Measurements from ENCODE around the gene AMELY.
"Not testable (repeated sequence)": the region's sequence is repeated elsewhere in the genome, so short reads cannot be mapped to it uniquely, and the experiment has no call there.

Gene AMELY, protein sequence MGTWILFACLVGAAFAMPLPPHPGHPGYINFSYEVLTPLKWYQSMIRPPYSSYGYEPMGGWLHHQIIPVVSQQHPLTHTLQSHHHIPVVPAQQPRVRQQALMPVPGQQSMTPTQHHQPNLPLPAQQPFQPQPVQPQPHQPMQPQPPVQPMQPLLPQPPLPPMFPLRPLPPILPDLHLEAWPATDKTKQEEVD

DNA sequence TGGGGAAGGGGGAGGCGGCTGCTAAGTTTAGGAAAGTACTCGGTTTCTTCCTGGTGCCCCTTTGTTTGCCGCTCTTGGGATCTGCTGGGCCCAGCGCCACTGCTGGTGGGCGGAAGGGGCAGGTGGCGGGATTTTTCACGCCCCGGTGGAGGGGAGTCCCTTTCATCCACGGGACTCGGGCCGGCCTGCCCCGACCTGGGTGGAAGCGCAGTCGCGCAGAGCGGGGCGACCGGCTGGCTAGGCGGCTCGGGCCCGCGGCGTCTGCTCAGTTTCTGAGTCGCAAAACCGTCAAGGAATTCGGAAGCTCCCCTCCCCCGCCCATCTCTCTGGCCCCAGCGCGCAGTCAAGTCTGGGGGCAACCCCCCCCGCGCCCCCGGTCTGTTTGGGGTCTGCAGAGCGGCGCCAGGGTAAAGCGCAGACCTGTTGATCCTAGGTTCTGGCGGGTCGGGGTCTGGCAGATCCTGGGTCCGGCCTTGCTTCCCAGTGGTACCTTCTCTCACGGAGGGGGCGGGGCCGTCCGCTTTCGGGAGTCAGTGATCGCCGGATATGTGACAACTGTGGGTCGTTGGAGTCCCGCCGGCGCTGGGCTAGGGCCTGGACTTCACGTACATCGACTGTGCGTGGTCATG lies at the start of gene AMELY:
AMELY (minus strand) TSS at position 500 of the 629 bp plus-strand sequence. CDS start 39,144 bp downstream, outside the sequence.
- DNase-seq, result no peak

DNA sequence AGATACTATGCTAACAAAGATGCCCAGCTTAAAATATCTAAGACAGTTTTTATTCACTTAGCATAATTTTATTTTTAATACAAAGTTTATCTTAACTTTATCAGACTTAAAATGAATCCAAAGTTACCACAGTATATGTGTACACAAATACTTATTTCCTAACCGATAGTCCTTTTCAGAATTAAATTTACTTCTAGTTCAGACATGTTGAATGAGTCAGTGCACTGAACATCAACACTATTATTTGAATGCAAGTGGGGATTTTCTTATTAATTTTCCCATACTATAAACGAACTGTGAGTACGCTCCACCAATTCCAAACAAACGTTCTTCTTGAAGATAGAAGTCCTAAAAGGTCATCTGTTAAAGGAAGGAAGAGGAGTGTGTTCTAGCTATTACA lies 38.4 kb upstream of the AMELY start:
- DNase-seq, result no peak

DNA sequence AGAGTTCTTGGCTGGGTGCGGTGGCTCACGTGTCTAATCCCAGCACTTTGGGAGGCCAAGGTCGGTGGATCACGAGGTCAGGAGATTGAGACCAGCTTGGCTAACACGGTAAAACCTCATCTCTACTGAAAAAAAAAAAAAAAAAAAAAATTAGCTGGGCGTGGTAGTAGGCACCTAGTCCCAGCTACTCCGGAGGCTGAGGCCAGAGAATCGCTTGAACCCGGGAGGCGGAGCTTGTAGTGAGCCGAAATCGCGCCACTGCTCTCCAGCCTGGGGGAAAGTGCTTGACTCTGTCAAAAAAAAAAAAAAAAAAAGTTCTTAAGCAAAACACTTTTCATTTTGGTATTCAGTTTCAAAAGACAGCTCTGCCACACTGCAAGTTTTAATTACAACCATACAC lies 36.8 kb upstream of the AMELY start:
- DNase-seq, result no peak

DNA sequence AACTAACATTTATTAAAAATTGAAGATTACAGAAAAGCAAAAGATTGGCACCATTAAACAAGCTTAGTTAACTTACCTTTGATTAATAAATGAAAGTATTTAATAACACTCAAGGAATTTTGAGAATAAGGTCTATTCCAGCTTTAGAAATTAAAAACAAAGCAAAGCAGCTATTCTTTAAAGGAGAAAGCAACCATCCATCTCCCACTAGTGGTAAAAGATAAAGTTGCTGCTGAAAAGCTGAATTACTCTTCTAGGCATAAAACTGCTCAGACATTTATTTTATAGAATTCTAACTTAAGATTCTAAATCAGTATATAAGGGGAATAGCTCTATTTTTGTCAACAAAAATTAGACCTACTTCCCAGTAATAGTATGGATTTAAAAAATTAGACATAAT lies 36.1 kb upstream of the AMELY start:
- no peak for DNase-seq

DNA sequence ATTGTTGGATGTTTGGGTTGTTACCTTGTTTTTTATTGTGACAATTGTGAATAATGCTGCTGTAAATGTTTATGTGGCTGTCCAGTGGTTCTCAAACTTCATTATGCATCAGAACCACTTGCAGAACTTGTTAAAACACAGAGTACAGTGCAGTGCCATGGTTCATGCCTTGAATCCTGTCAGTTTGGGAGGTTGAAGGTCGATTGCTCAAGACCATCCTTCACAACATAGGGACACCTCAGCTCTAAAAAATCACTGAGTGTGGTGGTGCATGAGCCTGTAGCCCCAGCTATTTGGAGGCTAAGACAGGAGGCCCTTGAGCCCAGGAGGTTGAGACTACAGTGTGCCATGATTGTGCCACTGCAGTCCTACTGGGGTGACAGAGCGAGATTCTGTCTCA lies 23.9 kb upstream of the AMELY start:
- no peak for DNase-seq

DNA sequence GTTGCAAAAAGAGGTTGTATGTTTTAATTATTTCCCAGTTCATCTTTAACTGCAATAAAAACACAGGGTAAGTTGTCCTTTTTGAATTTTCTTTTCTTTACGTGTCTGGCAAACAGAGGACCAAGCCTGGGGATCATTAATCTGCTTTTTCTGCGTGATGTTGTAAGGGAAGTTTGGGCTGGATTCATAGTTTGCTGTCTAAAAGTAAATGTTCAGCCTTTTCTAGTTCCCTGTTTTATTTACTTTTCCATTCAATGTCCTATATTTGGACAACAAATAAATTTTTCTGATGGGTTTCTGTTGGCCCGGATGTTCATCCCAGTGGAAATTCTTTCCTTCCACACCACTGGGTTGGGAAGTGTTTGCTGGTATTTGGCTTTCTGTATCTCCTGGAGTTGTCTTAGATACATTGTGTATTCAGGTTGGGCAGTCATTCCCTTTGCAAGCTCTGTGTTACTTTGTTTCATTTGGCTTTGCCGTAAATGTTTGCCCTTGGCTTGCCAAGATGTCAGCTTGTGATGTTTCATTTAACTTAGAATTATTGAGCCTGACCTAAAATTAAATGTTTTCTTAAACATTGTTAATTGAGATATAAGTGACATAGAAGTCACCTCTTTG lies 20.3 kb upstream of the AMELY start:
- no peak for DNase-seq

DNA sequence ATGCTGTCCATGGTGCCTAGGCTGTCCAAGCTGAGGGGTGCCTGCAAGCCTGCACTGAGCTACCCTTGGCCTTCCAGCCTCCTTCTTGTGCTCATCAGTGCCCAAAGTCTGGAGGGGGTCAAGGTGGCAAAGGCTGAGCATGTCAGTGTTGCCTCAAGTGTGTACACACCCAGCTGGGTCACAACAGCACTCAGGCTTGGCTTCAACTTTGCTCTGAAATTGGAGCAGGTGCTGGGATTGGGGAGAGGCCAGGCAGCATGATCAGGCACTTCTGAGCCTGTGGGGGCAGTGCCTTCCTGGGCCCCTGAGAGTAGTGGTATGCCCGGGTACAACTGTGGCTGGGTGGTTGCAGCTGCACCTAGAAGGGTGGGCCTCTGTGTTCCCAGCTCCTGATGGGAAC lies 17.7 kb upstream of the AMELY start:
- no peak for DNase-seq

DNA sequence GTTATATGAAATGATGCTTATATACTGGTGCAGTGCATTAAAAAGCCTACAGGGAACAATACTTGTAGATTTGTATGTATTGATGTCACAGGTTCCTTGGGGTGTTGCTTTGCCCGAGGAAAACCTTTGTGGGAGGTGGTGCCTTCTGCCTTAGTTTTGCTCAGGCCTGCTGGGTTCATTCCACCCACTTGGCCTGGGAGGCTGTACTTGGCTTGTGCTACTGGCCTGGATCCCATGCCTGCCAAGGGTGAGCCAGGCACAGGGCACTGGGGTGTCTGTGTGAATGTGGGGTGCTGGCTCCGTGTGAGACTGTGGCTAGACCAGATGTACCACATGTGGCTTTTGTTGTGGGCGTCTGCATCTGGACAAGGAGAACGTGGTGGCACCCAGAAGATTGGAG lies 16.7 kb upstream of the AMELY start:
- DNase-seq, result no peak

DNA sequence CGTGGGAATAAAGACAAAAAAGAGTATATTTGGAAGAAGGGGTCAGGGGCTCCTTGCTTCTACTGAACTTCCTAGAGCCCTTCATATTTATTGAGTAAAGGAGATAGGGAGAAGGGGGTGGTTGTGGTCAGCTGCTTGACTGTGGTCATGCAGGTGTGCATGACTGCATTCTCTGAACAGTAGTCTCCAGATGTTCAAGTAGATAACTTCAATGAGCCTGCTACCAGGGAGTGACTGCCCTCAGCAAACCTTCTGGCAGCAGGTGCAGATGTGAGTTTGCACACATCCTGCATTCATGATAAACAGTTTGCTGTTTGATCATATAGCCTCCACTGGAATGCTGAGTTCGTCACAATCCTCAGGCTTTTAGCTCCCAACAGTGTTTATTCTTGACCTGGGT lies 9.5 kb upstream of the AMELY start:
- DNase-seq, result no peak

DNA sequence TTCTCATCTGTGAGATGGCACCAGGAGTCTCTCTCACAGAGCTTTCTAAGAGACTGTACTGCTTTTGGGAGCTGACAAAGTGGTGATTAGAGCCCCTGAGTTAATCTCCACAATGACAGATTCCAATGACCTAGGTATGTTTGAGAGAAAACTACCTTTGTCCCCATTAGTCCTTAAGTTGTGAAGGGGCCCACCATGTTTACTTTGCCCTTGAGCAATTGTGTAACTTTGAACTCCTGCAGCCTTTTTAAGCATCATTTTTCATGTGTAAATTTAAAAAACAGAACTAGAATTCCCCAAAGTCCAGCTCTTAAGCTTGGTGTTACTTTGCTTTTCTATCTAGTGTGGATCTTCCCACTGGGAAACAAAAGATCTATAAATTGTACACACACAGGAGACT lies 1.8 kb upstream of the AMELY start:
- DNase-seq, result no peak

DNA sequence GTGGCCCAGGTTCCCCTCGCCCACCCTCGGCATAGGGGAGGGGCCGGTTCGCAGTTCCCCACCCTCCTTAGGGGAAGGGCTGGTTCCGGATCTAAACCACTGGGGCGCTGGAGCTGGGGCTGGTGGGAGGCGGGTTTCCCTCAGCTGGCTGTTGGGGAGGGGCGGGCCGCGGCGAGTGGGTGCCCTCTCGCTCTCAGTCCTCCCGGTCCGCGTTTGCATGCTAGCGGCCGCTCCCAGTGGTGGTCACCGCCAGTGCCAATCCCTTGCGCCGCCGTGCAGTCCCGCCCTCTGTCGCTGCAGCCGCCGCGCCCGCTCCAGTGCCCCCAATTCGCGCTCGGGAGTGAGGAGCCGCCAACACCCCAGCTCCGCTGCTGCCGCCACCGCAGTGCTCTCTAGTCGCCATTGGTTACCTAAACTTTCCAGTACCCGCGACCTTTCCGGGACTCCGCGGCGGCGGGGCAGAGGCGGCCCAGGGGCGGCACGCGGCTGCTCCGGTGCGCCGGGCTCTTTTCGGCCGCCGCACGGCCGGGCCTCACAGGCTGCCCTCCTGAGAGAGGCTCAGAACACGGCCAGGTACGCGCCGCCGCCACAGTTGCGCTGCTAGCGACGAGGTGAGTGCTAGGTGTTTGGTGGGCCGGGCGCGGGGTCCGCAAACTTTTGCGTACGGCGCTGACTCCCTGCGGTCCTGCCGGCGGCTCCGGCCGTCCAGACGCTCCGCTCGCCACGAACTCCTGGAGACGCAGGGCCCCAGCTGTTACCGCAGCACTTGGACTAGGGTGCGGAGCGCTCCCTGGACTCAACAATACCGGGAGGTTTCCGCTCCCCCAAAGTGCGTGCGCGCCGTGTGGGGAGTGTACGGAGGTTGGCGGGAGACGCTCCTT lies 940 bp downstream of the AMELY start, which contains the start of gene TBL1Y:
TBL1Y (plus strand) TSS at position 326 of the 881 bp plus-strand sequence. CDS start 114,388 bp downstream, outside the sequence.
- DNase-seq, result no peak

DNA sequence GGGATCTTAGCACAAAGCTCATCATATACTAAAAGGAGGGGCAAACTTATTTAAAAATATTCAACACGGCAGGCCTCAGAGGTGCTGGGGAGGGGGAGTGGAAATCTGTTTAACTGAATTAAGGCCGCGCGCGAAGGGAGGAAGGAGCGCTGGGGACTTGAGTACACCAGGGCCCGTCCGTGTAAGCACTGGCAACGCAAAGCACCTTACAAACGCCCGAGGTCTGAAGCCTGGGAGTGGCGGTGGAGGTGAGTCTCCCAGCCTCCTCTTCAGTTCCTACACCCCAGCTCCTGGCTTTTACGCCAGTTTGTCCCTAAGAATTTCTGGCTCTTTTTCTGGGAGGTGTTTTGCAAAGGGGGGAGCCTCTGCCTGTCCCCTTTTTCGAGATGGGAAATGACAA lies 1.7 kb downstream of the AMELY start:
- DNase-seq, result no peak

DNA sequence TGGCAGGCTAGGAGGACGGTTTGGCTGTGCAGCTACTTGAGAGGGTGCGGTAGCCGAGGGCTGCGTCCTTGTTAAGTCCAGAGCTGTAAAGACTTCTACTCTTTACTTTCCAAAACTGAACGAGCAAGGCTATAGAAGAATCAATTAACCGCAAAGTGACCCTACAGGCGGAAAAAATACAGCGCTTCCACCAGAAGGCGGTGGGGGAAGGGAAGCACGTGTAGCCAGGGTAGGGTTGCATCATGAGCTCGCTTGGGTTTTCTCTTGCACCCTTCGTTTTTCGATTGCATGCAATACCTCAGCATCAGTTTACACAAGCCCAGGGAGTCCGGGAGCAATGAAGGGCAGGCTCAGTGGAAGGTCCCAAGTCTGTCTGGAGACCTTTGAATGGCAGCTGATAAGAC lies 2.4 kb downstream of the AMELY start:
- no peak for DNase-seq

DNA sequence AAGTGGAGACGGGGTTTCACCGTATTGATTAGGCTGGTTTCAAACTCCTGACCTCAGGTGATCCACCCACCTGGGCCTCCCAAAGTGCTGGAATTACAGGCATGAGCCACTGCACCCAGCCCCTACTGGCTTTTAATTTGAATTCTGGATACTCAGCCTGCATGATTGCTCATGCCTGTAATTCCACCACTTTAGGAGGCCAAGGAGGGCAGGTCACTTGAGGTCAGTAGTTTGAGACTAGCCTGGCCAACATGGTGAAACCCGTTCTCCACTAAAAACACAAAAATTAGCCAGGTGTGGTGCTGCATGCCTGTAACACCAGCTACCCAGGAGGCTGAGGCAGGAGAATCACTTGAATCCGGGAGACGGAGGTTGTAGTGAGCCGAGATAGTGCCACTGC lies 3.5 kb downstream of the AMELY start:
- not testable (repeated sequence) for DNase-seq

DNA sequence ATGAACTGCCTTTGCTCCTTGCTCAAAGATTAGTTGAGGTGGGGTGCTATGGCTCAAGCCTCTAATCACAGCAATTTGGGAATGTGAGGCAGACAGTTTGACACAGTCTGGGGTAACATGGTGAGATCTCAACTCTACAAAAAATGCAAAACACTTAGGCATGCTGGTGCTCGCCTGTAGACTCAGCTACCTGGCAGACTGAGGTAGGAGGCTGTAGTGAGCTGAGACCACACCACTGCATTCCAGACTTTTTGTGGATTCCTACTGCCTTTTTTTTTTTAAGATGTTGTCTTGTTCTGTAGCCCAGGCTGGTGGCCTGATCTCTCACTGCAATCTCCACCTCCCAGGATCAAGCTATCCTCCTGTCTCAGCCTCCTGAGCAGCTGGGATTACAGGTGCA lies 4.0 kb downstream of the AMELY start:
- DNase-seq, result no peak

DNA sequence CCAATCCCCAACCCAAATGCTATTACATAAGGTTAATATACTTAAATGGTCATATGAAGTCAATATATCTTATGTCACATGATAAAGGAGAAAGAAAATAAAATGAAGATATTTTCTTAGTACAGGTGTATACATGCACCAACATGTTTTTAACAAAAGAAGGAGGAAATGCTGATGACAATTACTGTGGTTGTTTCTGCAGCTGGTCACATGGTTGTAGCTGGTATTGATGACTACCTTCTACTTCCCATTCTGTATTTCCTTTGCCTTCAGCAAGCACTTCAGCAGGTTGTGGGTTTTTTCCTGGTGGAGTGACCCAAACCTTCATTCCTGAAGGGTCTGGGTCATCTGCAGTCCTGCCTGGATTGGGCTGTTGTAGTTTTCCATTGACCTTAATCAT lies 9.4 kb downstream of the AMELY start:
- not testable (repeated sequence) for DNase-seq

DNA sequence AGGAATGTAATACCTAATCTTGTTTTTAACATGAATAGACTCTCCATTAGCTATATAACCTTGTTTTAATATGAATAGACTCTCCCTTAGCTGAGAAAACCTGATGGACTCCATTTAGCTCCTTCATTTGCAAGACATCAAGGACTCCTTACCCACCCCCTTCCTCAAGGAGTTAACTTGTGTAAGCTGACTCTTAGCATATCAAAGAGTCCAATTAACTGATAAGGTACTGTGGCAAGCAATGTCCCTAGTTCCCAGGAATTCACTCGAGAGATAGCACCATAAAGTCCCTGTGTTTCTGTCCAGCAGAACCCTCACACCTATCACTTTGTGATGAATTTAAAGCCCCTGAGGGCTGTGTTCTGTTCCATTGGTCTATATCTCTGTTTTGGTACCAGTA lies 16.3 kb downstream of the AMELY start:
- DNase-seq, result no peak

DNA sequence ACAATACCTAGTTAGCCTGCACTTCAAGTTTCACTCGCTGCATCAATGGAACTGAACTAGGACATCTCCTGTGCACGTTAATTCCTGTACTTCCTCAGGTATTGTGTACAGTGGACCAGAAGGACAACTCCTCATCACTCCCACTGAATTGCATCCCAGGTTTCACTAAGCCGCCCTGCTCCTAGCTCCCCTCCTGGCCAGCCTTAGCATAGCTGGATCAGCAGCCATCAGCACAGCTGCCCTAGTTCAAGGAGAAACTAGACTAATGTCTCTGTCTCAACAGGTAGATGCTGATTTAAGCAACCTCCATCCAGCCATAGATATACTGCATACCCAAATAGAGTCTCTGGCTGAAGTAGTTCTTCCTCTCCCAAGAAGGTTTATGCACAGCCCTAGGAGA lies 17.1 kb downstream of the AMELY start:
- DNase-seq, result no peak

DNA sequence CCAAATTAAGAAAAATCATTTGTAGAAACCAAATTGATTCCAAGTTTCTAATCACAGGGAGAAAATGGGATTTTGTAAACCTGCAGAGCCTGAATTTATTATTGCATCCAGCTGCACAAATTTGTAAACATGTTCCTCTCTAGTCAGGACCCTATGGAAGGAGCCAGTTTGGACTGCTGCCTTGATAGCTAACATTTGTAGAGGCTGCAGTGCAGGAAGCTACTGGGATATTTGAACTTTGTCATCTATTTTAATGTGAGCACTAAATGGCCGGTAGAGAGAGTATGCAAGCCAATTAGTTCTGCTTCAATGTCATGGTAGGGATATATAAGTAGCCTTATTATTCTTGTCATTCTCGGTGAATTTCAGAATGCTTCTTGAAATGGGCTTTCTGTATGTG lies 62.2 kb downstream of the AMELY start:
- DNase-seq, result no peak

DNA sequence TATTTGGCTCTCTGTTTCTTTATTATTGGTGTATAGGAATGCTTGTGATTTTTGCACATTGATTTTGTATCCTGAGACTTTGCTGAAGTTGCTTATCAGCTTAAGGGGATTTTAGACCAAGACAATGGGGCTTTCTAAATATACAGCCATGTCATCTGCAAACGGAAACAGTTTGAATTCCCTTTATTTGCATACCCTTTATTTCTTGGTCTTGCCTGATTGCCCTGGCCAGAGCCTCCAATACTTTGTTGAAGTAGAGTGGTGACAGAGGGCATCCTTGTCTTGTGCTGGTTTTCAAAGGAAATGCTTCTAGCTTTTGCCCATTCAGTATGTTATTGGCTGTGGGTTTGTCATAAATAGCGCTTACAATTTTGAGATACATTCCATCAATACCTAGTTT lies 68.9 kb downstream of the AMELY start:
- not testable (repeated sequence) for DNase-seq

All from Kasumi-1 (cell line).